ENCODE data around the gene EFNB2.

EFNB2 gene

GRCh38 chr13:106479929-106480328 lies 55.5 kb downstream of the EFNB2 start:
- no peak for FAIRE-seq

DNA sequence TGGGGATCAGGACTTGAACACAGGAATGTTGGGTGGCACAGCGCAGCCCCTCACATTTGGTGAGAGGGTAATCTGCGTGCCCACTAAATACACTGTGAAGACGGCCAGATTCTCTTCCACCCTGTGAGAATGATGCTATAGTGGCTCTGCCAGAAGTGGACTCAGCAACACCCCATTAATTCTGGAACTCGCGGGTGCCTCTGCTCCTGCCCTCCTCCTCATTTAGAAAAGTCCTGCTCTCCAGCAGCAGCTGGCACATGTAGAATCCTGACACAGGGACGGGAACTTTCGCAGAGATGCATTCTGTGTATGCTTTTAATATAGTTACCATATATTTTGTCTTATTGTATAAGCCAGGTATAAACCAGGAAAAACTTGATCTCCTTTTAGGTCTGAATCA lies 57.3 kb downstream of the EFNB2 start:
- FAIRE-seq, result no peak

GRCh38 chr13:106477303-106477702 lies 58.2 kb downstream of the EFNB2 start:
- FAIRE-seq, result no peak

DNA sequence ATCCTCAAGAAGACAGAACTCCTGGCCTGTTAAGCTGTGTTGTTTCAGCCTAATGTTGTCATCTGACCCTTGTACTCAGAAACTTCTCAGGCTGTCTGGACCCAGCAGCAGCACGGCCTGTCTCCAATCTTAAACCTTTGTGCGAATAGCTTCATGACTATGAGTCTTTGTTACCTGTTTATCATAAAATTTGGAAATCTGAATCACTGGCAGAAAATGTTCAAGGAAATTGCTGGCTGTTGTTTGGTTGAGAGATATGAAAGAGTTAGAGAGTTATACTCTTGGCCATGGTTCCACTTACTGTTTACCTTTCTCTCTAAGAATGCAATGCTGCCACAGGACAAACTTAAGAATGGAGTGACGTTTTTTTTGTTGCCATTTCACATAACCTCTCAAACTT lies 59.6 kb downstream of the EFNB2 start:
- no peak for FAIRE-seq

DNA sequence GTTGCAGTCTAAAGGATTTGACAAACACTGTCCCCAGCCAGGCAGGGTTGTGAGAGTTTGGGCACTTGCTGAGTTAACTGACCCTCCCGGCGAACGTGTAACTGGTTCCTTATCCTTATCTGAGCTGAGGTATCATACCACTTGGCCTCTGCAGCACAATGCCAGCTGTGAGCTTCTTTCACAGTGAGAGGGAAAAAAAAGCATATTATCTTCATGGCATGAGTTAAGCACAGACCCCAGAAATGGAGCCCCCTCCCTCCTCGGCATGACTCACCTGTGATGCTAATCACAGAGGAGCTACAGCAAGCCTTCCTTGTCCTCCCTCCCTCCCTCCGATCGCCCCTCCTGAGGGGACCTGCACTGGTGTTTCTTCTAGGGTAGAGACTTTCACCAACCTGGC lies 60.5 kb downstream of the EFNB2 start:
- FAIRE-seq, result no peak

- no peak for FAIRE-seq
These were observed 62.3 kb downstream of the EFNB2 start for GRCh38 chr13:106473154-106473553.

DNA sequence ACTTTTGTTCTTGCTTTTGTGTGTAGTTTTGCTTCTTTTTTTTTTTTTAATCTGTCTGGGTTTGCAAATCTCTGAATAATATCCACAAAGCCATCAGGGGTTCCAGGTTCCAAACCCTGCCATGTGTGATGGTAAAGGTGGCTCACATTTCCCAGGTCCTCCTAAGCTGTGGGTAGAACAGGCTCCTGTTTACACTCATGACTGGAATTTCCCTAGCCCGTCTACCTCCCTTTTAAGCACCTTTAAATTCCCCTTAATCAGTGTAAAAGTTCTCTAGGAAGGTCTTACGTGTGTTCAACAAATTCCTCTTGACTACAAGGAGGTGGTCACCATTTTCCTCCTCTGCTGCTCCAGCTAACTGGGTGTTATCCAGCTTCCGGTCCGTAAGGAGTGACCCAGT lies 62.8 kb downstream of the EFNB2 start:
- FAIRE-seq, result no peak

DNA sequence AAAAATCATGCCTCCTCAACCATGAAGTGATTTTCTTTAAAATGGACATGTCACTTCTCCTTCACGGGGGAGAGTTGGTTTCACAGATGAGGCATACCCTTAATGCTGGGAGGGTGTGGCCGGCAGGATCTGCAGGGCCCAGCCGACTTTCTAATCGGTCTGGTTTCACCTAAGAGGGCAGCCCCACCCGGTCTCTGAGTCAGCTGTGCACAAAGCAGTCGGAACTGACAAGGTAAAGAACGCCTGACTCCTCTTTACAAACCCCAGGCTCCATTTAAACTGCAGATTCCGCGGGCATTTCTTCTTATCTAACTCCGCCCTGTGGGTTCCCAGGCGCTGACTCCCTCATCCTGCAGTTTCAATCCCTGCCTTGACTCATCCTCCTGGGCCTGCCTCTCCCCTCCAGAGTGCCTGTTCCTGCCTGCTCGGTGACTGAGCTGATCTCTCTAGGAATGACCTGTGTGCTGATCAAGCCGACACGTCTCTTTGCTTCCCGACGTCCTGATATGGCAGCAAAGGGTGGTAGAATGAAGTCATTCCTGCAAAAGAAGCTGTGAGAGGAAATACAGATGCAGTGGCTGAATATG lies 63.4 kb downstream of the EFNB2 start:
- no peak for FAIRE-seq

DNA sequence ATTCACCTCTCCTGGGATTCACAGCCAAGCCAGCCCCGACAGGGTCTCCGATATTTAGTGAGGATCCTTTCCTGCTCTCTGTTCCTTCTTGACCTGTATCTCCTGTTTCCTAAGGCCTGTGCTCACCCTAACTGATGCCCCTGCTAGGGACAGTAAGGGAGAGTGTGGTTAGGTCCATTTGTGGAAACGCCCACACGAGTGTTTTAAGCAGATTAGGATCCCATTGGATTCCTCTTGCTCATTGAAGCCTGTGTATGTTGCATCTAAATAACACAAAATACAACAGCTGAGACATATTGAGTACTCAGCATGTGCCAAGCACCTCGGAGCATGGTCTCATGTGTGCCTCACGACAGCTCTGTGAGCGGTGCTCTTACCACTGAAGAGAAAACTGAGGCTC lies 64.9 kb downstream of the EFNB2 start:
- no peak for FAIRE-seq

DNA sequence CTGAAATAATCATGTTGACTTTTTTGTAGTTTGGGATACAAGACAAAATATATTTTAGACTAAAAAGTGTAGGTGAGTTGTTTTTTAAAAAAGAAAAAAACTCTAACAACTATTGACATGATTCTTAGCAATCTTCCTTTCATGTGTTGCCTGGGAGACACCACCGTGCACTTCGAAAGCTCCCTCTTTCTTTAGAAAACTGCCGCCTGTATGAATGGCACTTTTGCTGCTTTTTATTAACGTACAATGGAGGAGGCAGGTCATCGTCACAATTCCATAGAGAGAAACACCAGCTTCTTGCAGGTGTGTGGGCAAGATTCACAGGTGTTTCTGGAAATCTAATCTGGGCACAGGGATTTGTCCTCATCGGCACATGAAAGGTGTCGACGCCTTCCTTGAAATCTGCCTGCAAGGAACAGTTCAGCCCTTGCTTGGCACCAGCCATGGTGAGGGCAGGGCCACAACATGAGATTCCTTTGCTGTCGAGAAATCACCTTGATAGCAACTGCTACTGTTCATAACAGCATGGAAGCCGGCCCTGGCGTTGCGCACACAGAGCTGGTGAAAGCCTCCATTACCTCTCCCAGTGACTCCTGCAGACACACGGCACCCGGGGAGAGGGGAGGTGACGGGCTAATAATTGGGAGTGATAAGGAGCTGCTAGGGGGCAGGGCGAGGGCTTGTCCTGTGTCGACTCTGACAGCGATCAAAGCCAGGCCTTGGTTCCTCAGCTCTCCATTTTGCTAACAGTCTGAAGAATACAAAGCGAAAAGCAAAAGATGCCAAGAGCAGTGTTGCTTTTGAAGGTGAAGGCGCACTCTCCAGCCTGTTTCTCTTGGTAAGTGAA lies 66.5 kb downstream of the EFNB2 start:
- no peak for FAIRE-seq

DNA sequence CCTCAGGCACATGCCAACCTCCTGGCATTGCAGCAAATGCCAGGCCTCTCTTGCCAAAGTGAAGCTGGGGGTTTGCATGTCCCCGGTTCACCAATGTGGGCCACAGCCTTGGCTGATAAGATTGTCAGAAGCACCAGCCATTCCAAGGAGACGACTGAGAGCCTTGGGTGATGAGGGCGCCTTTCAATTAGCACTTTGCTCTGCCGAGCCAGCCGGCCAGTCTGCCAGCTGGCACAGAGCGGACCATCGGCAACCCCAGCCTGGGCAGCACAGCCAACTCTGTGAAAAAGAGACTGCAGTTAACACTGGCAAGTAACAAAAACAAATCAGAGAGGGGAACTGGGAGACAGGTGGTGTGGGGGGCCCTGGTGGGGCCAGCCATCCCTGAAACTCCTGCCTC lies 67.3 kb downstream of the EFNB2 start:
- FAIRE-seq, result no peak

GRCh38 chr13:106467427-106468122 lies 67.9 kb downstream of the EFNB2 start:
- FAIRE-seq, result no peak

DNA sequence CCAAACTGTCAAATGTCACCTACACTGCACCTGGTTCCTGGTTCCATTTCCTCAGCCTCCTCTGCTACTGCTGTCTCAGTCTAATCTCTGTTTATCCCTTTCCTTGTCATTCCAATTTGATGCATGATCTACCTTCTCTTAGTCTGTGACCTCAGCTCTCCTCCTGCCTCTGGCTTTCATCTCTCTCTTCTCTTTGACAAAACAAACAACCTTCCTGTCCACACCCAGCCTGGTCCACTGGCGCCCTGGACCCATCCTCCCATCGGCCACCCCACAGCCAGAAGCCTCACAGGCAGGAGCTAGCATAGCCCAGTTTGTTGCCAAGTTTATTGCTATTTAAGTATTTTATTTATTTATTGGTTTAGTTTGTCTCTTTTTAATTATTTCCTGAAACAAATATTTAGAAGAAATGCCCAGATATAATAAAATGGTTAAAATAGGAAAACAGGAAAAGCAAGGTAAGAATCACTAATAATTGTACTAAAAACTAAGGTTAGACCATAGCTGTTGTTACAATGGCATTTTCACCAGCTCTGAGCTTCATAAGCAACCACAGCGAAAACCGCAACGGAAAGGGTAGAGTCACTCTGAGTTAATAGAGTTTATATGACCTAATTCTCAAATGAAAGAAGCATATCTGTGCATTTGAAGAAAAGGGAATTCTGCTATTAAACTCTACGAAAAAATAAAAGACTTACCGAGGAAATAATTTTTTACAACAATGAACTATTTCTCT lies 68.6 kb downstream of the EFNB2 start:
- FAIRE-seq, result no peak

DNA sequence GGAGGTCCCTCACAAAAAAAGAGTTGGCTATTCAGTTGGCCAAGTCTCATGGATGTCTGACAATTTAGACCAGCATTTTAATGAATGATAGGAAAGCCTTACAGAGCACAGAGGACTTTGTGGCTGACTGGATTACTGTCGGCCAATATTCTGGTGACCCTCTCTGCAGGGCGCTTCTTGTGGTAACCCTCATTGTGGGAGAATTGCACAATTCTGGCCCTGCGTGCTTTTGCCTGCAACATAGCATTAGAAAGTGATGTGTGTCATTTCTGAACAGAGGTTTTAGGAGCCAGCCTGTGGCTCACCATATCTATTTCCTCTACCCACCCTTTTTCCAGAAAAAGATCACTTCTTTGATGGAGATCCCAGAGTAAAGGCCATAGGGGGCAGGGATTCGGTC lies 71.4 kb downstream of the EFNB2 start:
- FAIRE-seq, result no peak

- FAIRE-seq, result no peak
These were observed 72.8 kb downstream of the EFNB2 start for GRCh38 chr13:106462710-106463109.

DNA sequence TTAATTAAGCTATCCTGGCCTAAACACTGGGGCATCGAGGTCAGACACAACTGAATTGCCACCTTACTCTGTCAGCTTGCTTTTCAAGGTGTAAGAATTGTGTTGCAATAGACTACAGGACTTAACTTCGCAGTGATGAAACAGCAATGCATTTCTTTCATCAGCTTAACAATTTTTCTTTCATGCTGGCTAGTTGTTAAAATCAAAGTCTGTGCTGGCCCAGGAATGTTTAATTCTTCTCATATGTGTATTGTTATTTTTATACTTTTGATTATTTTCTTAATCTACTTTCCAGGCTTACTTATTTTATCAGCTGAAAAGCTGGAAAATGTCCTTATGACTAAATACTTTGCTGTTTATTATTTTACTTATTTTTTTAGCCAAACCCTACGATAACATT lies 79.7 kb downstream of the EFNB2 start:
- FAIRE-seq, result no peak

GRCh38 chr13:106455190-106455589 lies 80.3 kb downstream of the EFNB2 start:
- FAIRE-seq, result no peak

DNA sequence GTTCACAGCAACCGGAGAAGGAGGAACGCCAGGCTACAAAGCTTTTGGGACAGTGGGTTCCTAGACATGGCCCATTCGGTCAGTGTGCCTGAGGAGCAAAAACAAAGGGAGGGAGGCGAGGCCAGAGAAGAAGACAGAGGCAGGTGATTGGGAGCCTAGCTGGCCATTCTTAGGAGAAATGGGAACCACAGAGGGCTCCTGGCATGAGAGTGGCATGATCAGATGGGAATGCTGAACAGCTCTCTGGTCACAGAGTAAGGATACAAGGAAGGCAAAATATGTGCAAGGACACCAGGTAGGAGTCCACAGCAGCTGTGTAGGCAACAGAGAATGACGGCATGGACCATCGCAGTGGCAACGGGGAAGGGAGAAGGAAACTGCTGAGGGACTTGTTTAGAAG lies 82.4 kb downstream of the EFNB2 start:
- no peak for FAIRE-seq

DNA sequence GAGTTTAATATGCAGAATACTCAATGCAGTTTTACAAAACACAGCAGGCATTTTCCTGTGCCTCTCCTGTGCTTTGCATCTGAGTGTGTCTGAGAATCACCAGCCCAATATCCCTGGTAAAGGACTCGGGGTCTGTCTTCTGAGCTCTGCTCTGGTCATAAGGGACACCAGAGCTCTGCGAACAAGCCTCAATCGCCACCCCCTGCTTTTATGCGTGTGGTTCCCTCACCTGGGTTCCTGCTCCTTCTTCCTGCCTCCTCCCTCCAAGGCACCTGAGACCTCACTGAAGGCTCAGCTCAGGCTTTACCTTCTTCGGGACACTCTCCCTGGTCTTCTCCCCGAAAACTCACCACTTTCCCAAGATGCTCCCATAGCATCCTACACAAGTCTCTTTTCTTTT lies 84.5 kb downstream of the EFNB2 start:
- no peak for FAIRE-seq

DNA sequence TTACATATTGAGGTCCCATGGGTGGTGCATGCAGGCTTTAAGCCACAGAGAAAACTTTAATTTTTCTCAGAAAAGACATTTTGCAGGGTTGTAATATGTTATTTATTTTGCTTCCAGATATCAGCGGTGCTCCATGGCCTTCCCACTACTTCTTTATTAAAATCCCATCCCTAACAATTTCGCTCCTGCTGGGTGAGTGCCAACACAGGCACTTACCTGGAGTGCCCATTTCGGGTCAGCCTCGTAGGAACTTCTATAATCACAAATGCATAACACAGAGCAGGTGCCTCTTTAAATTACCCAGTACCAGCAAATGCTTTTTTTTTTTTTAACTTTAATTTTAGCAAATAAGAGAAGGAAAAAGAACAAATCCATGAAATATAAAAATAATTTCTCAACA lies 86.4 kb downstream of the EFNB2 start:
- FAIRE-seq, result no peak

DNA sequence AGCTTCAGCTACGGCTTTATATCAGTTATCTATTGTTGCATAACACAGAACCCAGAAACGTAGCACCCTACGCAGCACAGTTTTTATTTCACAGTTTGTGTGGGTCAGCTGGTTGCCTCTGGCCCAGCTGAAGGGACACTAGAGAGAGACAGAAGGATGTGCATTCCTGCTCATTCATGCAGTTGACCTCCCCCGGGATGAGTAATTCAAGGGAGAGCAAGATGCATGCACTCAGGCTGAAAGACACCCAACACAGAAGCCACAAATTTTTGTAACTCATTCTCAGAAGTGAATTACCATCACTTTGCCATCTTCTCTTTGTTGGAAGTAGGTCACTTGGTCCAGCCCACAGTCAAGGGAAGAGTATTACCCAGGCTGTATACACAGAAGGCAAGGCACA lies 89.5 kb downstream of the EFNB2 start:
- FAIRE-seq, result no peak

GRCh38 chr13:106443607-106444322 lies 91.7 kb downstream of the EFNB2 start:
- FAIRE-seq, result no peak

DNA sequence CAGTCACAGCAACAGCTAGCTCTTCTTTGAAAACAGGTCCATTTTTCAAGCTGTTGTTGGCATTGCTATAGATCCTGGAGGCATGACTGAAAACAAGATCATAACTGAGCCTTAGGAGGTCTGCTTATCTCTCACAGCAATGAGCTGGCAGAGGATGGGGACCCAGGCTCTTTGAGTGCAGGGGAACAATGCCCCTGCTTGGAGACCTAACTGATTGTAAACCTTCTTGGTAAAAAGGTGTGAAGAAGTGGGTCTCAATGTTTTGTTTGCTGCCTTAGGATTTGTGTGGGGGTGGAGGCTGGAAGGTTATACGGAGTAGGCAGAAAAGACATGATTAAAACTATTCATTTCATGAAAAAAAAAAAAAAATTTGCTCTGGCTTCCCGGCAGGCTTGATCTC lies 94.6 kb downstream of the EFNB2 start:
- no peak for FAIRE-seq
